Activated T-cell treated with anti-CD3 and anti-CD28 coated beads for 24 hours (primary cell): ENCODE measurements around the gene CLIP1.

Experiments used
- DNase-seq: peaks from one replicate; pipeline ENCODE4 v3.0.0-alpha.2; 2020; ENCODE audit warnings: low read depth

CLIP1 gene

GRCh38 chr12:122245553-122245952 lies 176.9 kb downstream of the CLIP1 start:
- no peak for DNase-seq

GRCh38 chr12:122244565-122245371 lies 177.7 kb downstream of the CLIP1 start:
- no peak for DNase-seq

- no peak for DNase-seq
Observed at GRCh38 chr12:122243965-122244364, 178.5 kb downstream of the CLIP1 start.

GRCh38 chr12:122238861-122239260 lies 183.6 kb downstream of the CLIP1 start:
- DNase-seq: no peak

GRCh38 chr12:122235741-122236140 lies 186.7 kb downstream of the CLIP1 start:
- DNase-seq: no peak

GRCh38 chr12:122232691-122233090 lies 189.8 kb downstream of the CLIP1 start:
- DNase-seq: no peak

GRCh38 chr12:122230798-122231197 lies 191.7 kb downstream of the CLIP1 start:
- no peak for DNase-seq

- DNase-seq: no peak
Observed at GRCh38 chr12:122228092-122228491, 194.4 kb downstream of the CLIP1 start.

- no peak for DNase-seq
Observed at GRCh38 chr12:122227341-122227740, 195.1 kb downstream of the CLIP1 start.

- no peak for DNase-seq
Observed at GRCh38 chr12:122226366-122227125, 195.9 kb downstream of the CLIP1 start.

GRCh38 chr12:122225683-122226365 lies 196.6 kb downstream of the CLIP1 start, which contains the start of gene DIABLO:
TSS of gene DIABLO (minus strand) at chr12:122226052. CDS start at chr12:122226014, 38 bp downstream.
- peak; percentile 100 for DNase-seq
